HG02973 (cell line): Measurements from ENCODE around the gene SNAPC2.
"Not testable (repeated sequence)": the region's sequence is repeated elsewhere in the genome, so short reads cannot be mapped to it uniquely, and the experiment has no call there.

Experiments
- ATAC-seq: cut with Tn5 transposase; IDR thresholded peaks from one replicate; pipeline ENCODE4 v1.9.1; 2021; ENCODE audit warnings: moderate library complexity; ENCODE audit not compliant: unreplicated experiment

Gene SNAPC2

GRCh38 chr19:7931221-7932061 lies 11.3 kb downstream of the SNAPC2 start:
- no peak for ATAC-seq

DNA sequence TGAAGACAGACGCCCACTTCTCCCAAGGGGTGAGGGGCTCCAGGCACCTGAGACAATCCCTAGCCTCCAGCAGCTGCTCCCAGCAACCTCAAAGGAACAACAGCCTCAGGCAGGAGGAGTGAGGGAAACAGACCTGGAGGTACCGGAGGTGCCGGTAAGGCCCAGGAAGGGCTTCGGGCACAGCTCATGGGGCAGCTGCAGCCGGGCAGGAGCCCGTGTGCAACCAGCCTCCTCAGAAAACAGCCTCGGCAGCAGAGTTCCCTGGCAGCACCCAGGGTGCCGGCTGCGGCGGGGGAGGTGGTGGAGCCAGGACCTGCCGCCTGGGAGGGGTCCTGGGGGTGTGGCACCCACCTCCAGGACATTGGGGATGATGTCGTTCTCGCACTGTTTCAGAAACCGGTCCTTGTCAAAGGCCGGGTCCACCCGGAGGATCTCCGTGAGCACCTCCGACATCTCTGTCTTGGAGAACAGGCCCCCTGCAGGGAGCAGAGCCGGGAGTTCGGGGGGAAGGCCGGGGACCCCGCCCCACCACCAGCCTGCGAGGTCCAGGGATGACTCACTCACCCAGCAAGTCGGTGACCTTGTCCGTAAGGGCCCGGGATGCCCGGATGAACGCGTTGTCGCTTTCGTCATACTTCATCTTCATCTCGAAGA lies 12.3 kb downstream of the SNAPC2 start:
- no peak for ATAC-seq

DNA sequence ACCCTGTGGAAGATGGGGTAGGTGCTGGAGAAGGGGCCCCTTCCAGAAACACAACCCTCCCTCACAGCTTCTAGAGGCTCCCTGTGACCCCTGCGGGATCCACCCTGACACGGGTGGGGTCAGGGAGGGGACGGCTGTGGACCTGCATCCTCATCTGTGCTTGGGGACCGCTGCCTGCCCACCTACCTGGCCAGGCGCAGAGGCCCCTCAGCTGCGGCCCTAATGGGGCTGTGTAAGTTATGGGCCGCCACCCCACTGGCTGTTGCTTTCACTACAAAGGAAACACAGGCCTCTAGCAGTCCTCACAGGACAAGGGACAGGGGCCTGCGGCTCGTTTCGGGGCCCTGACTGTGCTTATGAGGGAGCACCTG lies 12.8 kb downstream of the SNAPC2 start:
- ATAC-seq, result no peak

GRCh38 chr19:7933411-7933810 lies 13.3 kb downstream of the SNAPC2 start:
- no peak for ATAC-seq

DNA sequence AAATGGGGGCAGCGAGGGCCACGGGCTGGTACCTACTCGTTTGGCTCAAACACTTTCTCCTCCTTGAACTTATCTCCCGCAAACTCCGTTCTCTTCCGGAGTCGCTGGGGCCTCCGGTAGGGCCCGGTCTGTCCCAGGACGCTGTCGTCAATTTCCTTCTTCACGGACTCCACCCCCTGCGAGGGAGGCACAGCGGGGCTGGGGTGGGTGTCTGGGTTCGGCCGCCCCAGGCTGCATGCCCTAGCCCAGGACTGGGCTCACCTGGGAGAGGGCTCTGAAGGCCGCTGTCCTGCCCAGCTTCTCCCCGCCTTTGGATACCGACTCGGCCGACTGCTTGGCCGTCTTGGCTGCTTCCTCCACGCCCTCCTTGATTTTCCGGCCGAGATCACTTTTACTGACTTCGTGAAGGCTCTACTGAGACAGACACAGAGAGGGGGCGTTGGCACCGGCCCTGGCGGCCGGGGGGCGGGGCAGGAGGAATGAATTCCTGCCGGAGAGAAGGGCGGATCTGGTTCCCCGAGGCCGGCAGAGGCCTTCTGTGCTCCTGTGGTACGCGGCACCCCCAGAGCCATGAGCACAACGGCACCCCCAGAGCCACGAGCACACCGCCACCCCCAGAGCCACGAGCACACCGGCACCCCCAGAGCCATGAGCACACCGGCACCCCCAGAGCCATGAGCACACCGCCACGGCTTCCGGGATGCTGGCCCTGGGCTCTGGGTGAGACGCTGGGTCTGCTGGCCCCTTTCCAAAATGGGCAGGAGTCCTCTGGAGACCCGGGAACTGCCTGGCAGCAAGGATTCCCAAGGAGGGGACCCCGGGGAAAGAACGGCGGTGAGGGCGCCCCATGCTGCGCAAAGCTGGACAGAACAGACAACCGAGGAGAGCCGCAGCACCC lies 13.9 kb downstream of the SNAPC2 start:
- no peak for ATAC-seq

- no peak for ATAC-seq
Measured at GRCh38 chr19:7934766-7935165, 14.6 kb downstream of the SNAPC2 start.

- ATAC-seq, result no peak
Measured at GRCh38 chr19:7940841-7941240, 20.7 kb downstream of the SNAPC2 start.

GRCh38 chr19:7941895-7942596 lies 21.9 kb downstream of the SNAPC2 start:
- no peak for ATAC-seq

- ATAC-seq, result no peak
Measured at GRCh38 chr19:7942981-7943443, 22.9 kb downstream of the SNAPC2 start.

GRCh38 chr19:7943444-7944176 lies 23.5 kb downstream of the SNAPC2 start, which contains the start of gene TIMM44:
TIMM44 (minus strand) TSS chr19:7943666; CDS start chr19:7943651, 15 bp downstream.
- peak; percentile 93 for ATAC-seq

GRCh38 chr19:7944177-7944761 lies 24.1 kb downstream of the SNAPC2 start:
- ATAC-seq, result peak; percentile 26

DNA sequence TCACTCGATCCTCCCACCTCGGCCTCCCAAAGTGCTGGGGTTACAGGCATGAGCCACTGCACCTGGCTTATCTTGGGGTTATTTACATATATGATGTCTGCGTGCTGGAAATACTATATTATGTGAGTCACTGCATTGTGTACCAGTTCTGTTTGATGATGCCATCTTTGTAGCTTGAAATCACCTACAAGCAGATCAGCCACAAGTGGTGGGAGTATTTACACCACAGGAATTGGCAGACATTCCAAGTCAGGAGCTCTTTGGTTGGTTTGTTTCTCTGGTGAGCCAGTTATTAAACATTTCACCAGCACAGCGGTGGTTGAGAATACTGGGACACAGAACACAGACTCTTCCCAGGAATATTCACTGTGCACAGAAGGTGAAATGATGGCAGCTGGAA lies 27.8 kb downstream of the SNAPC2 start:
- ATAC-seq, result no peak

DNA sequence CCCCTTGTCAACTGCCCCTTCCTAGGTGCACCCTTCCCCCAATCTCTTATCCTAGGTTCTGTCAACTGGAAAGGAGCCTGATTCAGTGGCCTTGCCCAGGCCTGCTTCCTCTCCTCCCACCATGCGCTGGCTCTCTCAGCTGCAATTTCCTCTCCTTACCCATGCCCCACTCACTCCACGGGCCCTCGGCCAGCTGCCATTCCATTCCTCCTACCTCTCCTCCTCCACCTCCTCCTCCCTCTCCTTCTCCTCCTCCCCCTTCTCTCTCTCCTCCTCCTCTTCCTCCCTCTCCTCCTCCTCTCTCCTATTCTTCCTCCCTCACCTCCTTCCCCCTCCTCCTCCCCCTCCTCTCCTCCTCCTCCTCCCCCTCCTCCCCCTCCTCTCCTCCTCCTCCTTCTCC lies 32.9 kb downstream of the SNAPC2 start:
- no peak for ATAC-seq

DNA sequence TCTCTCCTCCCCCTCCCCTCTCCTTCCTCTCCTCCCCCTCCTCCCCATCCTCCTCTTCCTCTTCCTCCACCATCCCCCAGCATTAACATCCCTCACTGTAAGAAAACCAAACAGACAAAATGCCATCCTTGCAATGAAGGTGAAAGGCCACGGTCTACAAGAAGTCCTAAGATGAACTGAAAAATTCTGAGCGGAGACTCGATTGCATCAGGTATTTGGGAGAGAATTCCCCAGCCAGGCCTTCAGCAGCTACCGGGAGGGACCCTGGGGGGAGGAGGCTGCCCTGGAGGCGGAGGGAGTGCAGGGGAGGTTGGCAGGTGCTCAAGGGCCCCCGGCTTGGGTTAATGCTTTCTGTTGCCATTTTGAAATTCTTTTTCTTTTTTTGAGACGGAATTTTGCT lies 33.4 kb downstream of the SNAPC2 start:
- no peak for ATAC-seq

DNA sequence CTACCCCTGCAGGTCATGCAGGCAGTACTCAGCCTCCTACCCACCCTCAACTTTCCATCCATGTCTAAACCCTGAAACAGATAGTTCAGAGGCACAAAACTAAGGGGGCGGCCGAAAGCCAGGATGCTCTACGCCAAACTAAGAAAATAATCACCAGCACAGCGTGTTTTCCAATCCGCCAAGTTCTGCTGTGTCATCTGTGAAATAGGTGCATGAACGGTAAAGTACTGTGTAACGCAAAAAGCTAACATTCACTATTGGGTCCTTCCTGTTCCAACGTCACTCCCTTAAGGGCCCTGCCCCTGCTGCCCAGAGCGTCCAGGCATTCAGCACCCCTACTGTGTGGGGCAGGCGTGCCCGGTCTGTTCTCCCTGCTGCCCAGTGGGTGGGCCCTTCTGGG lies 35.6 kb downstream of the SNAPC2 start:
- no peak for ATAC-seq

DNA sequence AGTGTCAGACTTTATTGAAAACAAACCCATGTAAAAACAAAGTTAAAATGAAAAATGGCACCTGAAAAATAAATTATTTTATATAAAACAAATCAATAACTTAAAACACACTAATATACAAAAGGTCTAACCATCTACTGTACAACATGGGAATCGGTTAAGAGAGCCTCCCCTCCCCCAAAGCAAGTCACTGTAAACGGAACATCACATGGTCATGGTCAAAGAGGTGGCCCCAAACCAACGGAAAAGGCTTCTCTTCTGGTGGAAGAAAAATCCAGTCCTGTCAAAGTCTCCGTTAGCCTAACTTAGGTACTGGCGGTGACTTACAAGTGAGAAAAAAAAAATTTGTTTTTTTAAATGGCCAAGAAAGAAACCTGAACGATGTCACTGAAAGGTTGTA lies 39.1 kb downstream of the SNAPC2 start:
- no peak for ATAC-seq

DNA sequence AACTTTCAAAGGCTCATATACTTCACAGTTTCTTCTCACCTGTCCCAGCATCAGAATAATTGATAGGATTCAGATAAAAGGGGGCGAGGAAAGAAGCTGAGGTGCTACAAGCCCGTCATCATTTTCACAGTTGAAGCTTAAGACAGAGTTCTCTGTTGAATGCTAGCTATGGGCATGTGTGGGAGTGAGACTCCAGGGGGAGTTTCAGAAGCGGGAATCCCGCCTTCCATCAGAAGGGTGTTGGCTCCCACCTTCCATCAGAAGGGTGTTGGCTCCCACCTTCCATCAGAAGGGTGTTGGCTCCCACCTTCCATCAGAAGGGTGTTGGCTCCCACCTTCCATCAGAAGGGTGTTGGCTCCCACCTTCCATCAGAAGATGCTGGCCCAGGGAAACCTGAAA lies 40.9 kb downstream of the SNAPC2 start:
- not testable (repeated sequence) for ATAC-seq

DNA sequence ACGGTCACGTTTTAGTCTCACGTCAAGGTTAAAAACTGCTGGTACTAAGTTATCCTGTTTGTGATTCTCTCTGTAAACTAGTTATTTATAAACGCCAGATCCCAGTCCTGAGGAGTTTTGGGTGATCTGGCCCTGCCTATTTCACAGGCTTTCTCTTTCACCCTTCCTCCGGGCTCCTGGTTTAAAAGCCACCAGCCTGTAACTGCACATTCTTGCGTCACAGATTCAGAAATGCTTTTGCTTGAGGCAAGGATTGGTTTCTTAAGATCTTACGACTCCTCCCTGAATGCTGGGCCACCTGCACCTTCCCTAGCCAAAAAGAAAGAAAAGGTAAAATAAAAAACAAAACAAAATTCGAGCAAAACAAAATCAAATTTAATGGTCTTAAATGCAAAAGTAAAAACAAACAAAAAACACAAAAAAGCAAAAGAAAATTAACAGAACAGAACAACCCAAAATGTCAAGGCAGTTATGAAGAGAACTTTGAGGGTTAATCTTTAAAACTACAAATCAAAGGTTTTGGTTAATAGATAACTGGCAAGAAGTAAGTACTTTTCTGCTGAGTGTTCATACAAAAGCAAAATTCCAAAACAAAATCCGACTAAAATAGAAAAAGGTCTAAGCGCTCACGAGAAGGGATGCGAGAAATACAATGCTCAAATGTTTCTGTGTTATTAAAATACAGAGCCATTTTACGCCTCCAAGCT lies 41.9 kb downstream of the SNAPC2 start:
- ATAC-seq, result no peak

DNA sequence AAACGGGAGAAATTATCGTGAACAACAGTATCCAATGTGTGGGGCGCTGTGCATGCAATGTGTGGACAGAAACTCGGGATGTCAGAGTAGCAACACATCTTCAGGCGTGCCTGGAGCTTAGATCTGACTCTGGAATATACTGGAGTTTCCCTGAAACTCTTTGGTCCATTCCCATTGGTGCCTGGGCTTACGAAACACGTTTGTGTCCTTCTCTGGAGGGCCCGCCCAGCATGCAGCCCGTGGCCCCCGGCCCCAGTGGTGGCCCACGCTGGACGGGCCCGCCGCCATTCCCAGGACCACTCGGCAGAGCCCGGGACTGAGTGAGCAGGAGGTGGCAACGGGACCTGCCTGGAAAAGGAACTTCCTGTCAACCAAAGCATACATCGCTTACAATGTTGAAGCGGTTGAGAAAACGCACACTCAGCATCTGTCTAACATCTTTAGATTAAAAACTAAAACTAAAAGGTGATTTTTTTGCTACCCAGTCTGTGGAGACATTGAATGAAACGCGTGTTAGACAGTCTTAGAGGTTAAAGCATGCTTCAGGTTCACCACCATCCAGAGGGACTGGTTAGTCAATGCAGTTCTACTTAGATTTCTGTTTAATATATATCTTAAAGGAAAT lies 42.6 kb downstream of the SNAPC2 start:
- no peak for ATAC-seq
